Kidney capillary endothelial cell (primary cell): ENCODE results near the gene TUBA1C.

Experiments
- DNase-seq: peaks from one replicate; pipeline ENCODE4 v3.0.0-alpha.2; 2018; ENCODE audit warnings: low spot score

The TUBA1C gene

GRCh38 chr12:49283541-49284429 is 18.9 kb downstream of the TUBA1C start:
- no peak for DNase-seq

- DNase-seq = no peak
Observed at GRCh38 chr12:49284672-49285071, 19.8 kb downstream of the TUBA1C start.

GRCh38 chr12:49287876-49288275 is 23.0 kb downstream of the TUBA1C start:
- DNase-seq = no peak

- peak; percentile 46 for DNase-seq
Observed at GRCh38 chr12:49288412-49288853, 23.6 kb downstream of the TUBA1C start.

- DNase-seq = no peak
Observed at GRCh38 chr12:49288922-49289555, 24.2 kb downstream of the TUBA1C start.

- DNase-seq = no peak
Observed at GRCh38 chr12:49292729-49293055, 27.8 kb downstream of the TUBA1C start.

- DNase-seq = no peak
Observed at GRCh38 chr12:49293056-49293956, 28.4 kb downstream of the TUBA1C start.

- DNase-seq = no peak
Observed at GRCh38 chr12:49294086-49294803, 29.4 kb downstream of the TUBA1C start.

GRCh38 chr12:49294804-49295081 is 29.9 kb downstream of the TUBA1C start:
- no peak for DNase-seq

- DNase-seq = no peak
Observed at GRCh38 chr12:49295082-49295936, 30.4 kb downstream of the TUBA1C start, which contains the start of gene PRPH. Gene PRPH (plus strand): TSS chr12:49295147. CDS start chr12:49295201, 54 bp downstream.

- DNase-seq = no peak
Observed at GRCh38 chr12:49296034-49296835, 31.4 kb downstream of the TUBA1C start.

GRCh38 chr12:49296836-49297694 is 32.2 kb downstream of the TUBA1C start:
- DNase-seq = no peak

- DNase-seq = no peak
Observed at GRCh38 chr12:49297695-49298060, 32.8 kb downstream of the TUBA1C start.

GRCh38 chr12:49298160-49298559 is 33.3 kb downstream of the TUBA1C start:
- no peak for DNase-seq

GRCh38 chr12:49301760-49302159 is 36.9 kb downstream of the TUBA1C start:
- no peak for DNase-seq

GRCh38 chr12:49304161-49304560 is 39.3 kb downstream of the TUBA1C start:
- no peak for DNase-seq

GRCh38 chr12:49305762-49306510 is 41.1 kb downstream of the TUBA1C start:
- DNase-seq = no peak

GRCh38 chr12:49309386-49309785 is 44.5 kb downstream of the TUBA1C start:
- DNase-seq = no peak
